ENCODE data around the gene TIA1. TPM values are rescaled to one million over a fixed set of nuclear protein-coding genes. Genes with fewer than 3 reads are reported as not detected.

Gene TIA1, protein sequence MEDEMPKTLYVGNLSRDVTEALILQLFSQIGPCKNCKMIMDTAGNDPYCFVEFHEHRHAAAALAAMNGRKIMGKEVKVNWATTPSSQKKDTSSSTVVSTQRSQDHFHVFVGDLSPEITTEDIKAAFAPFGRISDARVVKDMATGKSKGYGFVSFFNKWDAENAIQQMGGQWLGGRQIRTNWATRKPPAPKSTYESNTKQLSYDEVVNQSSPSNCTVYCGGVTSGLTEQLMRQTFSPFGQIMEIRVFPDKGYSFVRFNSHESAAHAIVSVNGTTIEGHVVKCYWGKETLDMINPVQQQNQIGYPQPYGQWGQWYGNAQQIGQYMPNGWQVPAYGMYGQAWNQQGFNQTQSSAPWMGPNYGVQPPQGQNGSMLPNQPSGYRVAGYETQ
- 36.2 to 53.9 TPM (median 48.7 TPM) in 5 replicates for total RNA-seq (2022; extraction: Qiagen RNA extraction)

DNA sequence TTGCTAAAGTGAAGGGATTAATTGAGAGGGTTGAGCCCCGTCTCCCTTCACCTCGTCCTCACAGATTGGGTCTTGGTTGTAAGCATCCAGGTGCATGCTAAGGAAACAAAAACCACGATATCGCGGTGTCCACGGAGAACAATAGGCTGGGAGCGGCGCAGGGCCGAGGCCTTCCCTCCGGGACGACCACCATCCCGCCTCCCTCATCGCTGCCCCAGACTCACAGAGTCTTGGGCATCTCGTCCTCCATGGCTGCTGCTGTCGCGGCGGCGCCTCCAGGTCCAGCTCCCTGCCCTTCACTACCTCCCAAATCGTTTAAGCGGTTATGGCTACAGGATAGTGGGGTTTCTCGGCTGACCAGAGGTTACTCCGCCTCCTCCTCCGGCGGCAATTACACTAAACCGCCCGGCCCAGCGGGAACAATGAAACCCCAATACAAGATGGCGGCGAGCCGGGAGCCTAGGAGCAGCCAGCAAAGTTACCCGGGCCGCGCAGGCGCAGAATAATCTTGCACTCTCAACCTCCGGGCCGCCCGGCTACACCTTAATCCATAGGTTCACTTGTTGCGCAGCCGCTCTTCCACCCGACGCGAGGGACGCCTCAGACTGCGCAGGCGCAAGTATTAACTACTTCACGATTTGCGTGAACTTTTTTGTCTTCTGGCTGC is at the start of gene TIA1:
Gene TIA1 (minus strand): TSS at position 448 of the 667 bp plus-strand sequence. CDS start 198 bp downstream, at position 250.

DNA sequence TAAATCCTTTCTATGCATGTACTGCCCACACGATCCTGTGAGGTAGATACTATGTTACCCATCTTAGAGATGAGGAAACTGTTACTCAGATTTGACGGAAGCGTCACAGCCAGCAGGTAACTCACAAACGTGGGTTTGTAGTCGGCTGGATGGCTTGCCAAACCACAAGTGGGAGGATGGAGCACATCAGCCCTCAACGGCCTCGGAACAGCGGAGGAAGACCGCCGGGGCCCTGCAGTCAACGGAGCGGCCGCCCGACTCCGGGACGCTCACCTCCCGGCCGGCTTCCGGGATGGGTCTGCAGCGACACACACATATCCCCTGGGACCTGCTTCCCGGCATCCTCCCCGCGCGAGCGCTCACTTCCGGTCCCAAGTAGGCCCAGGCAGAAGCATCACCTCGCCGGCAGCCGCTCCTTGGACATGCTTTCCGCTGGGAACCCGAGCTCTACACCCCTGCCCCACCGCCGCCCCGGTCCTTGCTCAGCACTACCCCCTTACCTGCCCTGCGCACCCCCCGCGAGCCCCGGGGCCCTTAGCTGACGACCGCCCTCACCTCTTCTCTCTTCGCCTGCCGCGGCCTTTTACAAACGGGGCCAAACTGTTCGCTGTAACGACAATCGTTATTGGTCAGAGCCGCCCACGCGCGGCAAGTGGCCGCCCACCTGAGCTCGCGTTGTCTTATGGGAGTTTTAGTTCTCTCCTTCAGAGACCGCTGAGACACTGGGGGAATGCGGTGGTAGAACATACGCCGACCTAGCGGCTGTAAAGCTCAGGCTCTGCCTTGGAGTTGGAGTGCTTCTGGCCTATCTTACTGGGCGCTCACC is 57.8 kb downstream of the TIA1 start, which contains the start of gene C2orf42:
Gene C2orf42 (minus strand): TSS at position 602 of the 826 bp plus-strand sequence. CDS start 9,034 bp downstream, outside the sequence.

Other genes with a start within 250 kb of the TIA1 start
- gene PCBP1, start 161.2 kb downstream of the TIA1 start, total RNA-seq (2022; extraction: Qiagen RNA extraction), result 360 to 418 TPM (median 397 TPM) in 5 replicates
- gene C2orf42, start 57.6 kb downstream of the TIA1 start, total RNA-seq (2022; extraction: Qiagen RNA extraction), result 5.5 to 8.9 TPM (median 7.5 TPM) in 5 replicates
- 31.7 to 44.7 TPM (median 42.2 TPM) in 5 replicates for gene PCYOX1, start 9.5 kb upstream of the TIA1 start, total RNA-seq (2022; extraction: Qiagen RNA extraction)
- 328 to 467 TPM (median 356 TPM) in 5 replicates for gene SNRPG, start 45.1 kb upstream of the TIA1 start, total RNA-seq (2022; extraction: Qiagen RNA extraction)
- 86.1 to 103 TPM (median 93.8 TPM) in 5 replicates for gene FAM136A, start 53.4 kb upstream of the TIA1 start, total RNA-seq (2022; extraction: Qiagen RNA extraction)